ENCODE measurements around the gene PLPP7. TPM values are rescaled to one million over a fixed set of nuclear protein-coding genes. Genes with fewer than 3 reads are reported as not detected.

Gene PLPP7
- total RNA-seq, 1 donor from 2014 or later, result 0.20 TPM

GRCh38 chr9:131334629-131335367 is 45.3 kb downstream of the PLPP7 start:
- Mint-ChIP-seq H3K36me3 (ENCODE audit: low read depth, unreplicated experiment) (no peaks in the 10 kb centered on the region), H3K4me1 (ENCODE audit: low read depth, unreplicated experiment) (no peaks in the 10 kb centered on the region), H3K9me3 (ENCODE audit: unreplicated experiment) (no peaks in the 10 kb centered on the region), H3K4me3 (ENCODE audit: unreplicated experiment) (no peak overlapping the region), H3K27me3 (ENCODE audit: low read depth, unreplicated experiment) (peaks cover 10% of the 10 kb centered on the region), H3K27ac (ENCODE audit: unreplicated experiment) (no peak overlapping the region)
- Histone ChIP-seq H3K79me2 (ENCODE audit: insufficient read depth, low read length) (no peaks in the 10 kb centered on the region), H4K20me1 (ENCODE audit: insufficient read depth, low read length) (no peaks in the 10 kb centered on the region), H3K4me2 (ENCODE audit: low read length) (no peak overlapping the region), H2AFZ (ENCODE audit: low read depth, low read length) (peak overlapping the region; percentile 32), H3K36me3 (ENCODE audit: insufficient read depth, low read length) (no peaks in the 10 kb centered on the region), H3K27me3 (ENCODE audit: insufficient read depth, low read length) (peaks cover under 1% of the 10 kb centered on the region), H3K9ac (ENCODE audit: low read length) (peak overlapping the region; percentile 10), H3K4me3 (ENCODE audit: insufficient read depth, low read depth, low read length) (no peak overlapping the region), H3K4me1 (ENCODE audit: insufficient read depth, low read length) (peaks cover 3% of the 10 kb centered on the region), H3K9me3 (ENCODE audit: insufficient read depth, low read depth, low read length) (no peaks in the 10 kb centered on the region), H3K27ac (ENCODE audit: low read depth, low read length) (no peak overlapping the region)
- DNase-seq (ENCODE audit: low read depth), result peak; percentile 44
- TF ChIP-seq EZH2 (IDR thresholded peaks at IDR 0.05; ENCODE audit: insufficient read depth, low read length), result no peak
- TF ChIP-seq, protein P1, sequence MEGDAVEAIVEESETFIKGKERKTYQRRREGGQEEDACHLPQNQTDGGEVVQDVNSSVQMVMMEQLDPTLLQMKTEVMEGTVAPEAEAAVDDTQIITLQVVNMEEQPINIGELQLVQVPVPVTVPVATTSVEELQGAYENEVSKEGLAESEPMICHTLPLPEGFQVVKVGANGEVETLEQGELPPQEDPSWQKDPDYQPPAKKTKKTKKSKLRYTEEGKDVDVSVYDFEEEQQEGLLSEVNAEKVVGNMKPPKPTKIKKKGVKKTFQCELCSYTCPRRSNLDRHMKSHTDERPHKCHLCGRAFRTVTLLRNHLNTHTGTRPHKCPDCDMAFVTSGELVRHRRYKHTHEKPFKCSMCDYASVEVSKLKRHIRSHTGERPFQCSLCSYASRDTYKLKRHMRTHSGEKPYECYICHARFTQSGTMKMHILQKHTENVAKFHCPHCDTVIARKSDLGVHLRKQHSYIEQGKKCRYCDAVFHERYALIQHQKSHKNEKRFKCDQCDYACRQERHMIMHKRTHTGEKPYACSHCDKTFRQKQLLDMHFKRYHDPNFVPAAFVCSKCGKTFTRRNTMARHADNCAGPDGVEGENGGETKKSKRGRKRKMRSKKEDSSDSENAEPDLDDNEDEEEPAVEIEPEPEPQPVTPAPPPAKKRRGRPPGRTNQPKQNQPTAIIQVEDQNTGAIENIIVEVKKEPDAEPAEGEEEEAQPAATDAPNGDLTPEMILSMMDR (IDR thresholded peaks at IDR 0.05; ENCODE audit: insufficient read depth, low read depth, low read length), result no peak
- FAIRE-seq, result no peak

DNA sequence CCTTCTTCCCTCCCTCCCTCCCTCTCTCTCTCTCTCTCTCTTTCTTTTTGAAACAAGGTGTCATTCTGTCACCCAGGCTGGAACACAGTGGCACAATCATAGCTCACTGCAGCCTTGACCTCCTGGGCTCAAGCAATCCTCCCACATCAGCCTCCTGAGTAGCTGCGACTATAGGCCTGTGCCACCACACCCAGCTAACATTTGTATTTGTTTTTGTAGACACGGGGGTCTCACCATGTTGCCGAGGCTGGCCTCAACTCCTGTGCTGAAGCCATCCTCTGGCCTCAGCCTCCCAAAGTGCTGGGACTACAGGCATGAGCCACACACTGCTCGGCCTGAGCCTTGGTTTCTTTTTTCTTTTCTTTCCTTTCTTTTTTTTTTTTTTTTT is 45.8 kb downstream of the PLPP7 start:
- Histone ChIP-seq H3K27me3 (ENCODE audit: insufficient read depth, low read length) (no peaks in the 10 kb centered on the region), H2AFZ (ENCODE audit: low read depth, low read length) (no peak overlapping the region), H3K4me3 (ENCODE audit: insufficient read depth, low read depth, low read length) (no peak overlapping the region), H4K20me1 (ENCODE audit: insufficient read depth, low read length) (no peaks in the 10 kb centered on the region), H3K9ac (ENCODE audit: low read length) (no peak overlapping the region), H3K4me2 (ENCODE audit: low read length) (no peak overlapping the region), H3K79me2 (ENCODE audit: insufficient read depth, low read length) (no peaks in the 10 kb centered on the region), H3K9me3 (ENCODE audit: insufficient read depth, low read depth, low read length) (no peaks in the 10 kb centered on the region), H3K4me1 (ENCODE audit: insufficient read depth, low read length) (peaks cover 3% of the 10 kb centered on the region), H3K27ac (ENCODE audit: low read depth, low read length) (no peak overlapping the region), H3K36me3 (ENCODE audit: insufficient read depth, low read length) (no peaks in the 10 kb centered on the region)
- TF ChIP-seq, protein P1 (IDR thresholded peaks at IDR 0.05; ENCODE audit: insufficient read depth, low read depth, low read length), result no peak
- no peak for TF ChIP-seq EZH2 (IDR thresholded peaks at IDR 0.05; ENCODE audit: insufficient read depth, low read length)
- no peak overlapping the region for H3K27ac Mint-ChIP-seq (ENCODE audit: unreplicated experiment)
- H3K36me3 Mint-ChIP-seq (ENCODE audit: low read depth, unreplicated experiment), result no peaks in the 10 kb centered on the region
- H3K4me1 Mint-ChIP-seq (ENCODE audit: low read depth, unreplicated experiment), result no peaks in the 10 kb centered on the region
- peaks cover 8% of the 10 kb centered on the region for H3K27me3 Mint-ChIP-seq (ENCODE audit: low read depth, unreplicated experiment)
- no peak overlapping the region for H3K4me3 Mint-ChIP-seq (ENCODE audit: unreplicated experiment)
- DNase-seq (ENCODE audit: low read depth), result no peak
- H3K9me3 Mint-ChIP-seq (ENCODE audit: unreplicated experiment), result peaks cover 2% of the 10 kb centered on the region
- no peak for FAIRE-seq

Measured in astrocyte (in vitro differentiated cells and primary cell).